HCT116 (cell line): ENCODE measurements around the gene GNG2.

ENCODE experiments used
- CEBPB ChIP-seq: IDR thresholded peaks from 2 replicates; pipeline ENCODE4 v1.6.1; 2012; ENCODE audit warnings: low read depth
- CTCF ChIP-seq, 3 experiments: fragments of 200-600 bp in 1 of 3; sonication (generic) in 1 of 3; IDR thresholded peaks in 2 of 3; conservative IDR thresholded peaks in 1 of 3; 2 replicates each; pipeline ENCODE4 v1.5.1; 2012 to 2017; ENCODE audit warnings: low read depth in 2 of 3, low read length in 2 of 3, antibody characterized with exemption in 1 of 3, borderline replicate concordance in 1 of 3, control low read depth in 1 of 3, mild to moderate bottlenecking in 1 of 3, mixed read lengths in 1 of 3, mixed run types in 1 of 3, moderate library complexity in 1 of 3; ENCODE audit not compliant: insufficient read depth in 1 of 3
- EZH2 ChIP-seq: fragments of 200-600 bp; sonication (generic); IDR thresholded peaks from 2 replicates; pipeline ENCODE4 v1.6.1; 2017; ENCODE audit warnings: antibody characterized with exemption, mixed run types
- MAX ChIP-seq: IDR thresholded peaks from 2 replicates; pipeline ENCODE4 v1.6.1; 2012
- POLR2A ChIP-seq: IDR thresholded peaks from 2 replicates; pipeline ENCODE4 v1.7.0; 2011; ENCODE audit warnings: borderline replicate concordance; ENCODE audit not compliant: insufficient read depth, insufficient read length; ENCODE audit errors: extremely low read depth
- POLR2AphosphoS5 ChIP-seq: IDR thresholded peaks from 2 replicates; pipeline ENCODE4 v1.6.1; 2011; ENCODE audit warnings: mild to moderate bottlenecking, low read depth, low read length, moderate library complexity
- SIN3A ChIP-seq: IDR thresholded peaks from 2 replicates; pipeline ENCODE4 v1.6.1; 2012; ENCODE audit warnings: low read depth
- SRF ChIP-seq: IDR thresholded peaks from 2 replicates; pipeline ENCODE4 v1.6.1; 2012; ENCODE audit warnings: low read depth
- ZBTB33 ChIP-seq: IDR thresholded peaks from 2 replicates; pipeline ENCODE4 v1.6.1; 2011; ENCODE audit warnings: mild to moderate bottlenecking, low read length, moderate library complexity; ENCODE audit not compliant: insufficient replicate concordance; ENCODE audit errors: extremely low read depth

- TF ChIP-seq POLR2AphosphoS5 (no peak), CTCF (IDR thresholded peaks at IDR 0.05 in 2 of 3, conservative IDR thresholded peaks at IDR 0.05 in 1 of 3; ENCODE audit: borderline replicate concordance in 1 of 3, insufficient read depth in 1 of 3, low read depth in 2 of 3, low read length in 2 of 3) (no peak), SIN3A (no peak), CEBPB (no peak), MAX (no peak), SRF (no peak), POLR2A (no peak), ZBTB33 (no peak), EZH2 (no peak)
These were observed 118.3 kb downstream of the GNG2 start for GRCh38 chr14:51978681-51979085.
